ENCODE measurements around the gene MYRFL. TPM values are rescaled to one million over a fixed set of nuclear protein-coding genes. Genes with fewer than 3 reads are reported as not detected.

MYRFL gene
- total and polyA plus RNA-seq, 2 of the 8 experiments (the other 6 are each of a cell fraction or from before 2014, with no cell fraction given), result 1.1 to 2.0 TPM

DNA sequence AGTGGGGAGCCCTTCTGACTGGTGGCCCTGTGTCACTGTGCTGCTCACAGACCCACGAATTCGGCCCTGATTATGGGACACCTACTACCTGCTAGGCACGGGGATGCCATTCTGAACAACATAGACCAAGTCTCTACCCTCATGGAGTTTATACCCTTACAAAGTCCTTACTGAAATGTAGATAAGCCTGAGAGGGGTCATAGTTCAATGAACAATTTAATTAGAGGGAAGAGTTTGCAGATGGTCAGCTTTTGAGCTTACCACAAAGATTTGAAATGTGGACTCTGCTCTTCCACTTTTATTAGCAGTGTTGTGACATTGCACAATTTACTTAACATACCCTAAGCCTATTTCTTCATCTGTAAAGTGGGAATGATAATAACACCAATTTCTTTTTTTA is 161.1 kb downstream of the MYRFL start:
- Histone ChIP-seq H3K18ac (ENCODE audit: extremely low read depth, low read length) (no peak overlapping the region), H3K56ac (replicated peaks; ENCODE audit: insufficient read length, low read depth, low read length) (no peak overlapping the region), H3K4me1 (replicated peaks in 1 of 4; ENCODE audit: control insufficient read depth in 3 of 4, insufficient read depth in 4 of 4, low read length in 3 of 4) (no peaks in the 10 kb centered on the region), H2BK12ac (ENCODE audit: low read depth, low read length) (no peak overlapping the region), H4K20me1 (replicated peaks in 1 of 2; ENCODE audit: control insufficient read depth in 1 of 2, insufficient read depth in 2 of 2, low read length in 2 of 2) (no peaks in the 10 kb centered on the region), H3K23ac (ENCODE audit: insufficient read length) (no peak overlapping the region), H3K79me1 (ENCODE audit: low read depth, low read length) (no peaks in the 10 kb centered on the region), H2BK15ac (ENCODE audit: low read length) (no peak overlapping the region), H3K4ac (replicated peaks; ENCODE audit: insufficient read length, low read depth, low read length) (no peak overlapping the region), H3K23me2 (ENCODE audit: low read depth, low read length) (no peaks in the 10 kb centered on the region), H3K9me3 (ENCODE audit: insufficient read depth in 2 of 2, low read depth in 1 of 2, low read length in 1 of 2) (peaks cover 0 to 4% of the 10 kb centered on the region in 2 experiments; a peak in 1 of 4 replicates), H2BK20ac (ENCODE audit: low read length) (no peak overlapping the region), H4K91ac (replicated peaks; ENCODE audit: insufficient read length, low read length) (no peak overlapping the region), H3K27ac (ENCODE audit: low read depth, low read length) (no peak overlapping the region), H3K27me3 (replicated peaks in 1 of 4; ENCODE audit: control insufficient read depth in 3 of 4, extremely low read depth in 1 of 4, insufficient read depth in 3 of 4, low read length in 3 of 4) (no peaks in the 10 kb centered on the region; a peak in 1 of 7 replicates), H4K8ac (ENCODE audit: extremely low read depth, insufficient read depth, low read length) (no peak overlapping the region), H3K9ac (replicated peaks in 1 of 4; ENCODE audit: extremely low read depth in 1 of 4, low read depth in 3 of 4, low read length in 3 of 4) (no peak overlapping the region), H3K79me2 (ENCODE audit: control insufficient read depth in 1 of 2, insufficient read depth in 2 of 2, low read length in 2 of 2) (no peaks in the 10 kb centered on the region), H3K36me3 (ENCODE audit: control insufficient read depth in 2 of 4, insufficient read depth in 4 of 4, low read length in 3 of 4) (no peaks in the 10 kb centered on the region), H3K4me2 (ENCODE audit: insufficient read depth in 1 of 2, low read depth in 2 of 2, low read length in 2 of 2) (no peak overlapping the region), H2AK5ac (ENCODE audit: low read depth, low read length) (no peak overlapping the region), H4K5ac (ENCODE audit: insufficient read length, low read depth, low read length) (no peak overlapping the region), H2BK5ac (ENCODE audit: low read depth, low read length) (no peak overlapping the region), H3K14ac (ENCODE audit: insufficient read length) (no peak overlapping the region), H3K4me3 (ENCODE audit: extremely low read depth in 1 of 4, insufficient read depth in 2 of 4, low read depth in 3 of 4, low read length in 4 of 4) (no peak overlapping the region), H2BK120ac (replicated peaks; ENCODE audit: low read depth, low read length) (no peak overlapping the region), H2AFZ (ENCODE audit: low read length) (no peak overlapping the region)
- FAIRE-seq, result no peak
- 87% methylated on average over 3 of the region's 3 CpGs; no CpG with 5 or more reads in 1 of the 2 experiments for WGBS, 2 experiments (ENCODE audit: extremely low coverage in 1 of 2, insufficient coverage in 1 of 2, insufficient read length in 1 of 2, insufficient replicate concordance in 2 of 2, low coverage in 1 of 2, low lambda C conversion rate in 2 of 2, missing lambda C conversion rate in 1 of 2)
- POLR2A ChIA-PET (ENCODE audit: partially characterized antibody), result no interaction called here
- TF ChIP-seq, protein P1, sequence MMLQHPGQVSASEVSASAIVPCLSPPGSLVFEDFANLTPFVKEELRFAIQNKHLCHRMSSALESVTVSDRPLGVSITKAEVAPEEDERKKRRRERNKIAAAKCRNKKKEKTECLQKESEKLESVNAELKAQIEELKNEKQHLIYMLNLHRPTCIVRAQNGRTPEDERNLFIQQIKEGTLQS (IDR thresholded peaks at IDR 0.05; ENCODE audit: insufficient read depth, low read depth, low read length), result no peak
- no peak for TF ChIP-seq ASH2L (IDR thresholded peaks at IDR 0.05; ENCODE audit: low read length)
- CTCF ChIA-PET (ENCODE audit: partially characterized antibody), result interaction anchor here (1.0 to 1.5 kb wide), 5 partner anchors 8 to 117 kb away, joined by 3 to 6 read pairs (median 4); no protein-coding TSS in a partner anchor
- DNase-seq (ENCODE audit: low read depth in 1 of 2, low spot score in 2 of 2), result no peak
